HG03196 (cell line): ENCODE data around the gene SCAI.
"Not testable (repeated sequence)": the region's sequence is repeated elsewhere in the genome, so short reads cannot be mapped to it uniquely, and the experiment has no call there.

Experiments used
- ATAC-seq: cut with Tn5 transposase; IDR thresholded peaks from one replicate; pipeline ENCODE4 v1.9.1; 2021; ENCODE audit not compliant: unreplicated experiment

SCAI gene

GRCh38 chr9:124949387-124949786 lies 193.9 kb downstream of the SCAI start:
- no peak for ATAC-seq

- ATAC-seq: no peak
Measured at GRCh38 chr9:124947727-124948391, 195.5 kb downstream of the SCAI start.

- ATAC-seq: no peak
Measured at GRCh38 chr9:124946167-124946566, 197.2 kb downstream of the SCAI start.

GRCh38 chr9:124941679-124942561 lies 201.4 kb downstream of the SCAI start:
- ATAC-seq: peak; percentile 33

- peak; percentile 75 for ATAC-seq
Measured at GRCh38 chr9:124940894-124941678, 202.2 kb downstream of the SCAI start, which contains the start of gene GOLGA1. GOLGA1 (minus strand) TSS chr9:124941083; CDS start chr9:124938711, 2,372 bp downstream.

- peak; percentile 40 for ATAC-seq
Measured at GRCh38 chr9:124940521-124940893, 202.8 kb downstream of the SCAI start.

- ATAC-seq: no peak
Measured at GRCh38 chr9:124939944-124940343, 203.4 kb downstream of the SCAI start.

- ATAC-seq: no peak
Measured at GRCh38 chr9:124934290-124934689, 209.0 kb downstream of the SCAI start.

- ATAC-seq: no peak
Measured at GRCh38 chr9:124932333-124932732, 211.0 kb downstream of the SCAI start.

GRCh38 chr9:124929464-124929863 lies 213.9 kb downstream of the SCAI start:
- no peak for ATAC-seq

GRCh38 chr9:124928116-124928515 lies 215.2 kb downstream of the SCAI start:
- ATAC-seq: no peak

- not testable (repeated sequence) for ATAC-seq
Measured at GRCh38 chr9:124920394-124920793, 222.9 kb downstream of the SCAI start.

- no peak for ATAC-seq
Measured at GRCh38 chr9:124914753-124915405, 228.4 kb downstream of the SCAI start.

GRCh38 chr9:124913378-124913777 lies 229.9 kb downstream of the SCAI start:
- no peak for ATAC-seq

- no peak for ATAC-seq
Measured at GRCh38 chr9:124911766-124912165, 231.6 kb downstream of the SCAI start.

- no peak for ATAC-seq
Measured at GRCh38 chr9:124908098-124908497, 235.2 kb downstream of the SCAI start.

GRCh38 chr9:124906966-124907365 lies 236.4 kb downstream of the SCAI start:
- ATAC-seq: no peak

- ATAC-seq: no peak
Measured at GRCh38 chr9:124899845-124900244, 243.5 kb downstream of the SCAI start.

- no peak for ATAC-seq
Measured at GRCh38 chr9:124897570-124898460, 245.5 kb downstream of the SCAI start.

- ATAC-seq: no peak
Measured at GRCh38 chr9:124894741-124895170, 248.6 kb downstream of the SCAI start.
